HFF-Myc (cell line): Measurements from ENCODE around the gene FOXP1.

Experiments used
- DNase-seq: peaks from one replicate; pipeline ENCODE4 v3.0.0-alpha.2; 2011; ENCODE audit warnings: low read depth; ENCODE audit errors: extremely low read depth
- H3K4me3 ChIP-seq: replicated peaks from 2 replicates; pipeline ENCODE4 v1.5.1; 2011; ENCODE audit warnings: low read depth, mild to moderate bottlenecking, control low read depth, low read length
- CTCF ChIP-seq: IDR thresholded peaks from 2 replicates; pipeline ENCODE4 v1.5.1; 2012; ENCODE audit warnings: mild to moderate bottlenecking, low read depth, low read length, control low read depth; ENCODE audit errors: missing control alignments

FOXP1 gene

GRCh38 chr3:71277341-71277740 is 306.2 kb downstream of the FOXP1 start:
- no peak for TF ChIP-seq CTCF
- no peak overlapping the region for H3K4me3 ChIP-seq
- DNase-seq, result no peak

GRCh38 chr3:71276531-71276930 is 307.0 kb downstream of the FOXP1 start:
- no peak for TF ChIP-seq CTCF
- H3K4me3 ChIP-seq, result no peak overlapping the region
- no peak for DNase-seq

GRCh38 chr3:71273453-71273852 is 310.1 kb downstream of the FOXP1 start:
- TF ChIP-seq CTCF, result no peak
- no peak overlapping the region for H3K4me3 ChIP-seq
- DNase-seq, result no peak

- TF ChIP-seq CTCF, result no peak
- no peak overlapping the region for H3K4me3 ChIP-seq
- DNase-seq, result no peak
These were observed 311.9 kb downstream of the FOXP1 start for GRCh38 chr3:71271596-71271995.

GRCh38 chr3:71269906-71270305 is 313.6 kb downstream of the FOXP1 start:
- TF ChIP-seq CTCF, result no peak
- no peak for DNase-seq
- no peak overlapping the region for H3K4me3 ChIP-seq

- no peak for DNase-seq
- no peak overlapping the region for H3K4me3 ChIP-seq
- no peak for TF ChIP-seq CTCF
These were observed 315.0 kb downstream of the FOXP1 start for GRCh38 chr3:71268462-71268999.

- no peak for TF ChIP-seq CTCF
- DNase-seq, result no peak
- no peak overlapping the region for H3K4me3 ChIP-seq
These were observed 316.7 kb downstream of the FOXP1 start for GRCh38 chr3:71266875-71267274.
